ENCODE results near the gene ARHGDIA.

ARHGDIA gene

GRCh38 chr17:81905993-81906392 lies 34.9 kb upstream of the ARHGDIA start:
- DNase-seq, result no peak

- no peak for DNase-seq
Observed at GRCh38 chr17:81905424-81905875, 34.3 kb upstream of the ARHGDIA start.

GRCh38 chr17:81904600-81905423 lies 33.7 kb upstream of the ARHGDIA start:
- DNase-seq, result no peak

- no peak for DNase-seq
Observed at GRCh38 chr17:81903896-81904599, 32.9 kb upstream of the ARHGDIA start.

- no peak for DNase-seq
Observed at GRCh38 chr17:81903415-81903831, 32.3 kb upstream of the ARHGDIA start.

GRCh38 chr17:81902653-81903414 lies 31.7 kb upstream of the ARHGDIA start:
- DNase-seq, result no peak

- no peak for DNase-seq
Observed at GRCh38 chr17:81902023-81902652, 31.0 kb upstream of the ARHGDIA start, which contains the start of gene NPB. NPB (plus strand) TSS chr17:81902238; CDS start chr17:81902278, 40 bp downstream.

GRCh38 chr17:81901167-81902022 lies 30.3 kb upstream of the ARHGDIA start:
- DNase-seq, result no peak

- no peak for DNase-seq
Observed at GRCh38 chr17:81900181-81900820, 29.2 kb upstream of the ARHGDIA start.

GRCh38 chr17:81899514-81900166 lies 28.5 kb upstream of the ARHGDIA start:
- DNase-seq, result no peak

- no peak for DNase-seq
Observed at GRCh38 chr17:81898885-81899284, 27.7 kb upstream of the ARHGDIA start.

- DNase-seq, result no peak
Observed at GRCh38 chr17:81898029-81898866, 27.1 kb upstream of the ARHGDIA start.

GRCh38 chr17:81895400-81895799 lies 24.3 kb upstream of the ARHGDIA start:
- DNase-seq, result no peak

- DNase-seq, result no peak
Observed at GRCh38 chr17:81891303-81891552, 20.1 kb upstream of the ARHGDIA start.

- no peak for DNase-seq
Observed at GRCh38 chr17:81890447-81891302, 19.5 kb upstream of the ARHGDIA start.

GRCh38 chr17:81889602-81890001 lies 18.5 kb upstream of the ARHGDIA start:
- no peak for DNase-seq

GRCh38 chr17:81888988-81889595 lies 18.0 kb upstream of the ARHGDIA start:
- no peak for DNase-seq

Data from SHP77 (cell line).